Progenitor cell of endocrine pancreas (in vitro differentiated cells): ENCODE data around the gene NOX4. TPM values are rescaled to one million over a fixed set of nuclear protein-coding genes. Genes with fewer than 3 reads are reported as not detected.
"Not testable (repeated sequence)": the region's sequence is repeated elsewhere in the genome, so short reads cannot be mapped to it uniquely, and the experiment has no call there.

Experiments used
- DNase-seq: peaks from one replicate; pipeline ENCODE4 v3.0.0; 2021; ENCODE audit warnings: low spot score; ENCODE audit not compliant: unreplicated experiment
- H3K27ac Mint-ChIP-seq: 2 replicates; pipeline ENCODE4 v1.8.0; 2021; ENCODE audit warnings: mild to moderate bottlenecking, moderate library complexity, mixed read lengths
- H3K27me3 Mint-ChIP-seq: 2 replicates; pipeline ENCODE4 v1.8.0; 2021; ENCODE audit warnings: mixed read lengths
- H3K36me3 Mint-ChIP-seq: 2 replicates; pipeline ENCODE4 v1.8.0; 2022; ENCODE audit warnings: mixed read lengths; ENCODE audit not compliant: insufficient read depth
- H3K4me1 Mint-ChIP-seq: 2 replicates; pipeline ENCODE4 v1.8.0; 2021; ENCODE audit warnings: low read depth, mixed read lengths
- H3K4me3 Mint-ChIP-seq: 2 replicates; pipeline ENCODE4 v1.8.0; 2021; ENCODE audit warnings: low read depth, mild to moderate bottlenecking, moderate library complexity, mixed read lengths
- H3K9me3 Mint-ChIP-seq: 2 replicates; pipeline ENCODE4 v1.8.0; 2021; ENCODE audit warnings: low read depth, mixed read lengths
- CTCF ChIP-seq: fragments of 200-600 bp; sonication (generic); IDR thresholded peaks from one replicate; pipeline ENCODE4 v1.5.0; 2021; ENCODE audit warnings: antibody characterized with exemption, mild to moderate bottlenecking; ENCODE audit not compliant: unreplicated experiment
- total RNA-seq: library from RNA; stranded (reverse); gene quantifications from 2 replicates; pipeline ENCODE4 v1.2.1, GENCODE V29; 2021

The NOX4 gene
- total RNA-seq, 1 donor from 2014 or later: 6.7 TPM

GRCh38 chr11:89333704-89334103 lies 157.5 kb downstream of the NOX4 start:
- DNase-seq: not testable (repeated sequence)

GRCh38 chr11:89331940-89332339 lies 159.2 kb downstream of the NOX4 start:
- DNase-seq, H3K27me3 Mint-ChIP-seq, H3K9me3 Mint-ChIP-seq, H3K4me1 Mint-ChIP-seq, H3K27ac Mint-ChIP-seq, H3K36me3 Mint-ChIP-seq, H3K4me3 Mint-ChIP-seq: not testable (repeated sequence)

More at GRCh38 chr11:89333704-89334103, 157.5 kb downstream of the NOX4 start:
- H3K9me3 Mint-ChIP-seq, H3K36me3 Mint-ChIP-seq, H3K4me3 Mint-ChIP-seq, H3K27me3 Mint-ChIP-seq: not testable (repeated sequence)
- Mint-ChIP-seq H3K4me1 (peaks cover 11% of the 10 kb centered on the region), H3K27ac (peak overlapping the region; percentile 25)
- TF ChIP-seq CTCF: peak; percentile 44

GRCh38 chr11:89327885-89328284 lies 163.3 kb downstream of the NOX4 start:
- Mint-ChIP-seq H3K36me3 (peaks cover 2% of the 10 kb centered on the region), H3K27me3 (no peaks in the 10 kb centered on the region), H3K4me3 (no peak overlapping the region), H3K27ac (no peak overlapping the region), H3K9me3 (no peaks in the 10 kb centered on the region), H3K4me1 (peaks cover 1% of the 10 kb centered on the region)
- TF ChIP-seq CTCF: no peak
- no peak for DNase-seq

- no peak overlapping the region for H3K27ac Mint-ChIP-seq
- peaks cover 6% of the 10 kb centered on the region for H3K9me3 Mint-ChIP-seq
- no peaks in the 10 kb centered on the region for H3K27me3 Mint-ChIP-seq
- peaks cover 14% of the 10 kb centered on the region for H3K36me3 Mint-ChIP-seq
- no peak for TF ChIP-seq CTCF
- no peaks in the 10 kb centered on the region for H3K4me1 Mint-ChIP-seq
- no peak overlapping the region for H3K4me3 Mint-ChIP-seq
- no peak for DNase-seq
Measured at GRCh38 chr11:89321401-89321800, 169.8 kb downstream of the NOX4 start.

GRCh38 chr11:89310607-89311006 lies 180.6 kb downstream of the NOX4 start:
- not testable (repeated sequence) for H3K4me1 Mint-ChIP-seq, H3K27me3 Mint-ChIP-seq, DNase-seq, H3K36me3 Mint-ChIP-seq, H3K27ac Mint-ChIP-seq, H3K9me3 Mint-ChIP-seq, H3K4me3 Mint-ChIP-seq

GRCh38 chr11:89309321-89309985 lies 181.7 kb downstream of the NOX4 start:
- H3K4me1 Mint-ChIP-seq, H3K27me3 Mint-ChIP-seq, H3K27ac Mint-ChIP-seq, DNase-seq, H3K36me3 Mint-ChIP-seq, H3K4me3 Mint-ChIP-seq, H3K9me3 Mint-ChIP-seq: not testable (repeated sequence)

GRCh38 chr11:89308272-89308671 lies 182.9 kb downstream of the NOX4 start:
- H3K4me1 Mint-ChIP-seq, H3K36me3 Mint-ChIP-seq, H3K27me3 Mint-ChIP-seq, H3K27ac Mint-ChIP-seq, DNase-seq, H3K9me3 Mint-ChIP-seq, H3K4me3 Mint-ChIP-seq: not testable (repeated sequence)

GRCh38 chr11:89303029-89303428 lies 188.1 kb downstream of the NOX4 start:
- H3K9me3 Mint-ChIP-seq, H3K4me3 Mint-ChIP-seq, H3K27ac Mint-ChIP-seq, H3K4me1 Mint-ChIP-seq, H3K27me3 Mint-ChIP-seq, H3K36me3 Mint-ChIP-seq, DNase-seq: not testable (repeated sequence)

- not testable (repeated sequence) for H3K27me3 Mint-ChIP-seq, DNase-seq, H3K9me3 Mint-ChIP-seq, H3K36me3 Mint-ChIP-seq, H3K4me3 Mint-ChIP-seq, H3K27ac Mint-ChIP-seq, H3K4me1 Mint-ChIP-seq
Measured at GRCh38 chr11:89295023-89295422, 196.2 kb downstream of the NOX4 start.
